ENCODE measurements around the gene ACER3. TPM values are rescaled to one million over a fixed set of nuclear protein-coding genes. Genes with fewer than 3 reads are reported as not detected.

Gene ACER3
- total RNA-seq, 1 donor from 2014 or later = 67.2 TPM

DNA sequence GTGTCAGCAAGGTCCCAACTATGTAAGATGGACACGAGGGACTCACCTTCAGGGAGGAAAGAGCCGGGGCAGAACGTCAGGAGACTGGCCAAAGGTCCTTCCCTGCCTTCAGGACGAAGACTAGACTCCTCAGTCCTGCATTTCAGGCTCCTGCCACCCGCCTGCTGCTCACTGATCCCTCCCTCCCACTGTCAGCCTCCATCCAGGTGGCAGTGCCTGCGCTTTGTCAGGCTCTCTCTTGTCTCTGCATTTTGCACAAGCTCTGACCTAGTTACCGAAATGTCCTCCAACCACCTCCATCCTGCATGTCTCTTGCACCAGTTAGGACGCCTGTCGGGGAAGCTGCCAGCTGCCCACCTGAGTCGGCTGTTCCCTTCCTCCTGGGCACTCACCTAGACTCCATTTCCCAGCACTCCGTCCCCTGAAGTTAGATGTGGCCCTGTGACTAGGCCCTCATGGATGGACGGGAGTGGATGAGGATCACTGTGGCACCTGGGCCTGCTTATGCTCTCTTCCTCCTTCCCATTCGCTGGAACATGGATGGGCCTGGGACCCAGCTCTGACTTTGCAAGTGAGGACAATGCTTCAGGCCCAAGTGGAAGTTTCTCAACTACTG is 181.5 kb downstream of the ACER3 start:
- no peak overlapping the region for H3K27ac ChIP-seq
- intact Hi-C loops (cut with DNase I) = no loop called here
- H3K27me3 ChIP-seq (ENCODE audit: low read depth) = peaks cover 62% of the 10 kb centered on the region
- no peak for ATAC-seq
- no peak for DNase-seq
- no peaks in the 10 kb centered on the region for H3K9me3 ChIP-seq
- H3K4me3 ChIP-seq = no peak overlapping the region
- no peaks in the 10 kb centered on the region for H3K36me3 ChIP-seq
- no peak for TF ChIP-seq CTCF (IDR thresholded peaks at IDR 0.05)
- H3K4me1 ChIP-seq = peaks cover 24% of the 10 kb centered on the region

DNA sequence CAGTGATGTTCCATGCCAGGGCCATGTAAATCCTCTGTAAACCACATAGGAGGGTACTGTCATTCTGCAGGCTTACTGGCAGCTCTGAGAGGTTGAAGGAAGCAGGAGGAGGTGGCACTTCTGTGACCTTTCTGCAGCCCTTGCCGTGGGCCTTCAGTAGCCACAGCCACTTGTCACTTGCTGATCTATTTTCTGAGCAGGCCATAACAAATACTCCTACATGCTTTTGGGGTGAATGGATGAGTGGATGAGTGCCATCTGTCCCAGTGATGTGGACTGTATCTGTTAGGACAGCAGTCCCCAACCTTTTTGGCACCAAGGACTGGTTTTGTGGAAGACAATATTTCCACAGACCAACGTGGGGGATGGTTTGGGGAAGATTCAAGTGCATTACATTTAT is 183.6 kb downstream of the ACER3 start:
- no peak for TF ChIP-seq CTCF (IDR thresholded peaks at IDR 0.05)
- no peak overlapping the region for H3K4me3 ChIP-seq
- H3K27me3 ChIP-seq (ENCODE audit: low read depth) = peaks cover 51% of the 10 kb centered on the region
- peaks cover 24% of the 10 kb centered on the region for H3K4me1 ChIP-seq
- ATAC-seq (no peak), DNase-seq (no peak)
- H3K36me3 ChIP-seq = no peaks in the 10 kb centered on the region
- intact Hi-C loops (cut with DNase I) = no loop called here
- no peaks in the 10 kb centered on the region for H3K9me3 ChIP-seq
- H3K27ac ChIP-seq = no peak overlapping the region

DNA sequence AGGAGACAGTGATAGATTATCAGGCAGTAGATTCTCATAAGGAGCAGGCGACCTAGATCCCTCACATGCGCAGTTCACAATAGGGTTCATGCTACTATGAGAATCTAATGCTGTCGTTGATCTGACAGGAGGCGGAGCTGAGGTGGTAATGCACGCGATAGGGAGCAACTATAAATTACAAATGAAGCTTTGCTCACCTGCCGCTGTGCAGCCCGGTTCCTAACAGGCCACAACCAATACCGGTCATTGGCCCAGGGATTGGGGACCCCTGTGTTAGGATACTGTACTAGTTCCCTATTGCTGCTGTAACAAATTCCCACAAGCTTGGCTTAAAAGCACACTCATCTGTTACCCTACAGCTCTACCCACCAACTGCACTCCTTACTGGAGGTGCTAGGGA is 184.2 kb downstream of the ACER3 start:
- H3K4me3 ChIP-seq = no peak overlapping the region
- TF ChIP-seq CTCF (IDR thresholded peaks at IDR 0.05) = no peak
- H3K27ac ChIP-seq = no peak overlapping the region
- no peaks in the 10 kb centered on the region for H3K9me3 ChIP-seq
- DNase-seq (no peak), ATAC-seq (no peak)
- peaks cover 45% of the 10 kb centered on the region for H3K27me3 ChIP-seq (ENCODE audit: low read depth)
- no peaks in the 10 kb centered on the region for H3K36me3 ChIP-seq
- H3K4me1 ChIP-seq = peaks cover 18% of the 10 kb centered on the region
- intact Hi-C loops (cut with DNase I) = no loop called here

GRCh38 chr11:77046060-77046501 is 185.4 kb downstream of the ACER3 start:
- TF ChIP-seq CTCF (IDR thresholded peaks at IDR 0.05) = peak; percentile 73
- Histone ChIP-seq H3K4me1 (peaks cover 15% of the 10 kb centered on the region), H3K9me3 (no peaks in the 10 kb centered on the region), H3K27me3 (ENCODE audit: low read depth) (peaks cover 33% of the 10 kb centered on the region), H3K27ac (no peak overlapping the region), H3K4me3 (no peak overlapping the region), H3K36me3 (no peaks in the 10 kb centered on the region)
- intact Hi-C loops (cut with DNase I) = no loop called here
- DNase-seq (peak; percentile 66), ATAC-seq (peak; percentile 82 to 85)

- Histone ChIP-seq H3K9me3 (no peaks in the 10 kb centered on the region), H3K4me1 (peaks cover 15% of the 10 kb centered on the region), H3K36me3 (no peaks in the 10 kb centered on the region), H3K27ac (no peak overlapping the region), H3K27me3 (ENCODE audit: low read depth) (peaks cover 23% of the 10 kb centered on the region), H3K4me3 (peak overlapping the region; percentile 53)
- TF ChIP-seq CTCF (IDR thresholded peaks at IDR 0.05) = peak; percentile 72
- intact Hi-C loops (cut with DNase I) = no loop called here
- peak; percentile 84 to 95 for ATAC-seq
- no peak for DNase-seq
Observed at GRCh38 chr11:77047007-77047927, 186.5 kb downstream of the ACER3 start.
